H1 (cell line): Measurements from ENCODE around the gene RASSF10. TPM values are rescaled to one million over a fixed set of nuclear protein-coding genes. Genes with fewer than 3 reads are reported as not detected.

Experiments used
- CTCF ChIA-PET: fragments of 300-600 bp; sonication (Branson Sonifier 250); formaldehyde crosslinking; loops from one replicate; lab custom pipeline; 2021; ENCODE audit not compliant: partially characterized antibody; lab: Charles Lee
- POLR2A ChIA-PET: fragments of 300-600 bp; sonication (Branson Sonifier 250); formaldehyde crosslinking; loops from one replicate; lab custom pipeline; 2021; ENCODE audit warnings: inconsistent platforms; ENCODE audit not compliant: partially characterized antibody; lab: Charles Lee
- DNase-seq, 2 experiments: peaks; one replicate each; pipeline versions ENCODE4 v3.0.0 to v3.0.0-alpha.2; 2010 to 2022; ENCODE audit warnings: low spot score in 2 of 2, low read depth in 1 of 2, mixed read lengths in 1 of 2
- FAIRE-seq: peaks from 2 replicates; lab custom pipeline; 2011; peaks lifted over from hg19 to GRCh38; lab: Jason Lieb, UNC
- H2AFZ ChIP-seq: 2 replicates; pipeline ENCODE4 v1.8.1; 2012; ENCODE audit warnings: low read length, inconsistent platforms
- H2AK5ac ChIP-seq: 2 replicates; pipeline ENCODE4 v1.6.1; 2013; ENCODE audit warnings: low read depth, low read length
- H2BK120ac ChIP-seq: replicated peaks from 2 replicates; pipeline ENCODE3; 2013; ENCODE audit warnings: low read depth, low read length, inconsistent platforms
- H2BK12ac ChIP-seq: 2 replicates; pipeline ENCODE4 v1.6.1; 2013; ENCODE audit warnings: low read depth, low read length
- H2BK15ac ChIP-seq: 2 replicates; pipeline ENCODE4 v1.6.1; 2013; ENCODE audit warnings: low read length
- H2BK20ac ChIP-seq: 2 replicates; pipeline ENCODE4 v1.6.1; 2013; ENCODE audit warnings: low read length
- H2BK5ac ChIP-seq: 2 replicates; pipeline ENCODE4 v1.6.1; 2013; ENCODE audit warnings: low read depth, low read length
- H3K14ac ChIP-seq: 2 replicates; pipeline ENCODE4 v1.6.1; 2013; ENCODE audit warnings: inconsistent platforms; ENCODE audit not compliant: insufficient read length
- H3K18ac ChIP-seq: 2 replicates; pipeline ENCODE4 v1.6.1; 2013; ENCODE audit warnings: low read length; ENCODE audit errors: extremely low read depth
- H3K23ac ChIP-seq: 2 replicates; pipeline ENCODE4 v1.6.1; 2013; ENCODE audit warnings: inconsistent platforms; ENCODE audit not compliant: insufficient read length
- H3K23me2 ChIP-seq: 2 replicates; pipeline ENCODE4 v1.6.1; 2013; ENCODE audit warnings: low read depth, low read length
- H3K27ac ChIP-seq: 2 replicates; pipeline ENCODE4 v1.6.1; 2011; ENCODE audit warnings: low read depth, low read length, inconsistent platforms
- H3K27me3 ChIP-seq, 4 experiments: replicated peaks in 1 of 4; 1 replicate in 1 of 4; 2 replicates in 3 of 4; pipeline versions ENCODE4 v1.6.1 to v1.8.1; 2011 to 2013; ENCODE audit warnings: low read length in 3 of 4, mild to moderate bottlenecking in 3 of 4, inconsistent platforms in 2 of 4, mixed read lengths in 2 of 4, moderate library complexity in 1 of 4; ENCODE audit not compliant: control insufficient read depth in 3 of 4, insufficient read depth in 3 of 4; ENCODE audit errors: extremely low read depth in 1 of 4
- H3K36me3 ChIP-seq, 4 experiments: 2 replicates each; pipeline versions ENCODE4 v1.6.1 to v1.8.1; 2011 to 2013; ENCODE audit warnings: mild to moderate bottlenecking in 4 of 4, low read length in 3 of 4, moderate library complexity in 2 of 4, control low read depth in 1 of 4, inconsistent platforms in 1 of 4; ENCODE audit not compliant: insufficient read depth in 4 of 4, control insufficient read depth in 2 of 4
- H3K4ac ChIP-seq: replicated peaks from 2 replicates; pipeline ENCODE3; 2013; ENCODE audit warnings: low read length, low read depth, mixed read lengths, inconsistent platforms; ENCODE audit not compliant: insufficient read length
- H3K4me1 ChIP-seq, 4 experiments: replicated peaks in 1 of 4; 1 replicate in 1 of 4; 2 replicates in 3 of 4; pipeline versions ENCODE4 v1.6.1 to v1.8.1; 2011 to 2013; ENCODE audit warnings: low read length in 3 of 4, inconsistent platforms in 2 of 4, mixed read lengths in 1 of 4; ENCODE audit not compliant: insufficient read depth in 4 of 4, control insufficient read depth in 3 of 4
- H3K4me2 ChIP-seq, 2 experiments: 2 replicates each; pipeline versions ENCODE4 v1.6.1 to v1.8.1; 2011 to 2013; ENCODE audit warnings: low read depth in 2 of 2, low read length in 2 of 2, control low read depth in 1 of 2, inconsistent platforms in 1 of 2, mild to moderate bottlenecking in 1 of 2; ENCODE audit not compliant: insufficient read depth in 1 of 2
- H3K4me3 ChIP-seq, 4 experiments: fragments of 200-600, 300-600 bp in 1 of 4; sonication (generic), shearing (Covaris generic), sonication (Bioruptor Twin) in 1 of 4; 2 replicates each; pipeline versions ENCODE4 v1.5.1 to v1.8.1; 2011 to 2016; ENCODE audit warnings: low read length in 4 of 4, low read depth in 3 of 4, control low read depth in 2 of 4, inconsistent platforms in 2 of 4, mild to moderate bottlenecking in 2 of 4, mixed read lengths in 1 of 4, moderate library complexity in 1 of 4; ENCODE audit not compliant: insufficient read depth in 2 of 4; ENCODE audit errors: extremely low read depth in 1 of 4
- H3K56ac ChIP-seq: replicated peaks from 2 replicates; pipeline ENCODE3; 2013; ENCODE audit warnings: low read depth, mild to moderate bottlenecking, mixed read lengths, low read length, inconsistent platforms; ENCODE audit not compliant: insufficient read length
- H3K79me1 ChIP-seq: 2 replicates; pipeline ENCODE4 v1.6.1; 2013; ENCODE audit warnings: low read depth, low read length, control low read depth
- H3K79me2 ChIP-seq, 2 experiments: 2 replicates each; pipeline versions ENCODE4 v1.6.1 to v1.8.1; 2012 to 2013; ENCODE audit warnings: low read length in 2 of 2, mild to moderate bottlenecking in 2 of 2, inconsistent platforms in 1 of 2; ENCODE audit not compliant: insufficient read depth in 2 of 2, control insufficient read depth in 1 of 2
- H3K9ac ChIP-seq, 4 experiments: replicated peaks in 1 of 4; 1 replicate in 1 of 4; 2 replicates in 3 of 4; pipeline versions ENCODE4 v1.6.1 to v1.8.1; 2011 to 2013; ENCODE audit warnings: low read depth in 3 of 4, low read length in 3 of 4, control low read depth in 2 of 4, mild to moderate bottlenecking in 2 of 4, moderate library complexity in 2 of 4, inconsistent platforms in 1 of 4; ENCODE audit errors: extremely low read depth in 1 of 4
- H3K9me3 ChIP-seq, 2 experiments: 2 replicates each; pipeline versions ENCODE4 v1.6.1 to v1.8.1; 2012 to 2013; ENCODE audit warnings: mild to moderate bottlenecking in 2 of 2, moderate library complexity in 2 of 2, control low read depth in 1 of 2, inconsistent platforms in 1 of 2, low read depth in 1 of 2, low read length in 1 of 2, mixed read lengths in 1 of 2; ENCODE audit not compliant: insufficient read depth in 2 of 2
- H4K20me1 ChIP-seq, 2 experiments: replicated peaks in 1 of 2; 2 replicates each; pipeline versions ENCODE3 to v1.8.1; 2011 to 2013; ENCODE audit warnings: inconsistent platforms in 2 of 2, low read length in 2 of 2, mild to moderate bottlenecking in 1 of 2; ENCODE audit not compliant: insufficient read depth in 2 of 2, control insufficient read depth in 1 of 2
- H4K5ac ChIP-seq: 2 replicates; pipeline ENCODE4 v1.6.1; 2013; ENCODE audit warnings: low read length, low read depth, mixed read lengths, inconsistent platforms; ENCODE audit not compliant: insufficient read length
- H4K8ac ChIP-seq: 2 replicates; pipeline ENCODE4 v1.8.0; 2013; ENCODE audit warnings: mild to moderate bottlenecking, moderate library complexity, low read length, inconsistent platforms; ENCODE audit not compliant: insufficient read depth; ENCODE audit errors: extremely low read depth
- H4K91ac ChIP-seq: replicated peaks from 2 replicates; pipeline ENCODE3; 2013; ENCODE audit warnings: low read length, mixed read lengths, inconsistent platforms; ENCODE audit not compliant: insufficient read length
- CBX5 ChIP-seq: fragments of 300-800, 300-1000 bp; sonication (generic); IDR thresholded peaks from 2 replicates; pipeline ENCODE4 v1.7.1; 2016; ENCODE audit warnings: antibody characterized with exemption, low read length, low read depth
- EGR1 ChIP-seq: IDR thresholded peaks from 2 replicates; pipeline ENCODE4 v1.6.1; 2011; ENCODE audit warnings: low read depth, low read length, borderline replicate concordance
- FOSL1 ChIP-seq: IDR thresholded peaks from 2 replicates; pipeline ENCODE4 v1.6.1; 2011; ENCODE audit warnings: mild to moderate bottlenecking, low read depth, low read length, moderate library complexity; ENCODE audit not compliant: insufficient read depth
- WGBS, 2 experiments: shearing (Covaris generic) in 1 of 2; methylation state at CpG; one replicate each; pipeline versions ENCODE4 v1.1.6 to v1.1.7; 2013 to 2015; ENCODE audit warnings: low lambda C conversion rate in 2 of 2, mixed read lengths in 2 of 2, inconsistent platforms in 1 of 2, low coverage in 1 of 2, missing lambda C conversion rate in 1 of 2; ENCODE audit not compliant: insufficient replicate concordance in 2 of 2, insufficient coverage in 1 of 2, insufficient read length in 1 of 2; ENCODE audit errors: extremely low coverage in 1 of 2, missing lambda C conversion rate in 1 of 2; 5-methylcytosine and 5-hydroxymethylcytosine counted together
- polyA plus RNA-seq, 7 experiments: library from polyadenylated mRNA; depleted of rRNA in 3 of 7; stranded (reverse) in 5 of 7; unstranded in 2 of 7; fragments of >200 nt in 5 of 7; fragments of 200-250 nt in 2 of 7; gene quantifications; 1 replicate in 5 of 7; 2 replicates in 1 of 7; 4 replicates in 1 of 7; pipeline versions ENCODE4 v1.2.1 to v1.2.3, GENCODE V29; 2011 to 2013; ENCODE audit warnings: missing spikeins in 2 of 7, mixed read lengths in 2 of 7
- total RNA-seq: library from RNA; stranded (reverse); fragmentation: NEBNext Ultra II Directional; extraction: Animal tissue kit (Norgen Biotek cat#: 25700); gene quantifications from 2 replicates; pipeline ENCODE4 v1.2.1, GENCODE V29; 2021

RASSF10 gene
- total and polyA plus RNA-seq, 2 of the 8 experiments (the other 6 are each of a cell fraction or from before 2014, with no cell fraction given): 0.51 to 1.8 TPM

DNA sequence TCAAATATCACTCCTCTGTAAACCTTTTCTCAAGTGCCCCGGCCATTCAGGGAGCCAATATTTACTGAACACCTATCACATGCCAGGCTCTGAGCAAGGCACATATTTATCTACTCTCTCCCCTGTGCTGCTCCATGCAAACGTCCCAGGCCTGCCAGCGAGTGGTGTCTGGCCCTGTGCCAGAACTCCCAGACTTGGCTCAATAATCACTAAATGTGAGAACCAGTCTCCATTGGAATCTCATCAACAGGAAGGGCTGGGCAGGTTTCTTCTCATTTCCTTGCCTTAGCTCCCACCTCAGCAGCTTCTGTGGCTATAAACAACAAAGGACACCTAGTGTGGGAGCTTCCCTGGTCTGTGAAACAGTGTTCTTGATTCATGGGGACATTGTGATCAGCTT lies 21.7 kb downstream of the RASSF10 start:
- H3K56ac ChIP-seq: no peak overlapping the region
- no peaks in the 10 kb centered on the region for H3K9me3 ChIP-seq
- no peak overlapping the region for H2AK5ac ChIP-seq
- CTCF ChIA-PET: interaction anchor here (0.9 to 2.2 kb wide), 2 partner anchors 11 to 25 kb away, joined by 4 to 7 read pairs; no protein-coding TSS in a partner anchor
- H3K23ac ChIP-seq: no peak overlapping the region
- H3K4me3 ChIP-seq: no peak overlapping the region
- H2BK120ac ChIP-seq: no peak overlapping the region
- H3K36me3 ChIP-seq: no peaks in the 10 kb centered on the region
- 73% methylated on average over 3 of the region's 3 CpGs; no CpG with 5 or more reads in 1 of the 2 experiments for WGBS, 2 experiments
- H4K5ac ChIP-seq: no peak overlapping the region
- POLR2A ChIA-PET: no interaction called here
- no peak overlapping the region for H4K91ac ChIP-seq
- H3K27ac ChIP-seq: no peak overlapping the region
- no peak overlapping the region for H3K4ac ChIP-seq
- no peak overlapping the region for H3K9ac ChIP-seq
- H2BK5ac ChIP-seq: no peak overlapping the region
- H3K79me2 ChIP-seq: no peaks in the 10 kb centered on the region
- no peaks in the 10 kb centered on the region for H3K4me1 ChIP-seq
- H3K18ac ChIP-seq: no peak overlapping the region
- H3K14ac ChIP-seq: no peak overlapping the region
- no peak overlapping the region for H3K4me2 ChIP-seq
- no peaks in the 10 kb centered on the region for H3K27me3 ChIP-seq
- no peaks in the 10 kb centered on the region for H4K20me1 ChIP-seq
- H2BK12ac ChIP-seq: no peak overlapping the region
- no peaks in the 10 kb centered on the region for H3K79me1 ChIP-seq
- no peak overlapping the region for H4K8ac ChIP-seq
- no peak overlapping the region for H2BK20ac ChIP-seq
- H2AFZ ChIP-seq: no peak overlapping the region
- no peak for FAIRE-seq
- H2BK15ac ChIP-seq: no peak overlapping the region
- no peaks in the 10 kb centered on the region; the same call in 1 of the 2 replicates for H3K23me2 ChIP-seq
- no peak for DNase-seq
- no peak for TF ChIP-seq FOSL1
- TF ChIP-seq EGR1: no peak
- TF ChIP-seq CBX5: no peak
